Glomerular visceral epithelial cell (primary cell): ENCODE results near the gene MX2.
A peak's percentile ranks its signal among the peaks of the same experiment; 100 is the strongest.

Source experiments
- DNase-seq: peaks from one replicate; pipeline ENCODE4 v3.0.0-alpha.2; 2016; ENCODE audit errors: extremely low spot score

Gene MX2

DNA sequence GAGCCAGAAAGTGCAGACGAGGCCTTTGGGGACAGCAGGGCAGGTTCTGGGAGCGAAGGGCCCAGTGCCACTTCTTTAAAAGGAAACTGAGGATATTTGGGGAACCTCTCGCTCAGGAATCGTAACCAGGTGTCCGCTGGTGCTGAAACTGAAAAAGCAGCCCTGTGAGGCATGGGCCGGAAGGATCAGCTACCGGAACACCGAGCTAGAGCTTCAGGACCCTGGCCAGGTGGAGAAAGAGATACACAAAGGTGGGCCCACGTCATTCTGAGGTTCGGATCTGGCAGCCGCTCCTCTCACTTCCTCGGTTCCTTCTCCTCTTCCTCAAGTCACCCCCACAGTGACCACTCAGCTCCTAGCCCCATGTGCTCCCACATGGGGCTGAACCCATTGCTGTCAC lies 18.1 kb downstream of the MX2 start:
- no peak for DNase-seq

DNA sequence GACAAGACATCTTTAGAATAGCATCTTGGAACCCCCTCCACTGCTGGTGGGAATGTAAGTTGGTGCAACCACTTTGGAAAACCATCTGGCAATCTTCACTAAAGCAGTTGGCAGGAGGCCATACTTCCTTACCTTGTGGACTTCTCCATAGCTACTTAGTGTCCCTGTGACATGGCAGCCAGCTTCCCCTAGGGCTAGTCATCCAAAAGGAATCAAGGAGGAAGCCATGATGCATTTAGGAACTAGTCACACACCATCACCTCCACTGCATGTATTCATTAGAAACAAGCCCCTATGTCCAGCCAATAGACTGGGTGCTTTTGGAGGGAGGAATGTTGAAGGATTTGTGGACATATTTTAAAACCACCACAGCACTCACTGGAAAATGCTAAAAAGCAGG lies 19.9 kb downstream of the MX2 start:
- no peak for DNase-seq

DNA sequence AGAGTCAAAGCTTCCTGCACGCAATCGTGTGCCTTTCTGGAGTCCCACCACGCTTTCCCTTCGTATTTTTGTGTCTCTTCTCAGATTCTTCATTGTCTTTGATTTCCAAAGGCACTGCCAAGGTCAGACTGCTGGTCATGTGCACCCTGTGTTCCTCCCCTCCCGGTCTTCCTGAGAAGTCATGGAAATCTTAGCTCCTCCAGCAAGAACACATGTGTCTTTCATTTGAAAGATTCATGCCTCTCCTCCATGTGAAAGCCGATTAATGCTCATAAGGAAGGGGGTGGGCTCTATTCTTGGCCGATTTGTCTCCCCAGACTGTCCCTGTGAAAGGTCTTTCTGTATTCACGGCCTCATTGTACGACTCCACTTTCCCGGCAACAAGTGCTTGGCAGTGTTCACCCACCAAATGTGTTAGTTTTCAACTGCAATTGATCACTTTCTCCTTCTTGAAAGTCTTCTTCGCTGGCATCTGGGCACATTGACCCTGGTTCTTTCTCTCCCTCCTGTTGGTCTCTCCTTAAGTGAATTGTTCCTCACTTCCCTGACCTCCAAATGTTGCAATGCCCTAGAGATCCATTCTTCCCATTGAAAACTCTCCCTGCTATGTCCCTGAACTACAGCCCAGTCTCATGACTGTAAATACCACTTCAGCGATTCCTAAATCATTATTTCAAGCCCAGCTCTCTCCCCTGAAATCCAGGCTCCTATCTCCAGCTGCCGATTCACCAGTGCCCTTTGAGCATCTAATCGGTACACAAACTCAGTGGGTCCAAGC lies 25.4 kb downstream of the MX2 start:
- no peak for DNase-seq

DNA sequence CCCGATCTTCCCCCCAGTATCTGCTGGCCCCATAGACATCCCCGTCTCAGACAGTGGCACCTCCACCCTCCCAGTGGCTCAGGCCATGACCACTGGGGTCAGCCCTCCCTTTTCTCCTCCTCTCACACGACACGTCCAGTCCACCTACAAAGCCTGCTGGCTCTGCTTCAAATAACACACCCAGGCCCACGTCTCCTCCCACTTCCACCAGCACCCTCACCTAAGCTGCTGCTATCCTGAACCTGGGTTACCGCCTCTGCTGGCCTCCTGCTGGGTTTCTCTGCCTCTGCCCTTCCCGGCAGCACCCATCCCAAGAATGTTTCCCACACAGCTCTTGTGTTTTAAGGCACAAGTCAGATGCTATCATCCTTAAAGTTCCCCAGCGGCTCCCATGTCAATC lies 26.0 kb downstream of the MX2 start:
- DNase-seq, result no peak

DNA sequence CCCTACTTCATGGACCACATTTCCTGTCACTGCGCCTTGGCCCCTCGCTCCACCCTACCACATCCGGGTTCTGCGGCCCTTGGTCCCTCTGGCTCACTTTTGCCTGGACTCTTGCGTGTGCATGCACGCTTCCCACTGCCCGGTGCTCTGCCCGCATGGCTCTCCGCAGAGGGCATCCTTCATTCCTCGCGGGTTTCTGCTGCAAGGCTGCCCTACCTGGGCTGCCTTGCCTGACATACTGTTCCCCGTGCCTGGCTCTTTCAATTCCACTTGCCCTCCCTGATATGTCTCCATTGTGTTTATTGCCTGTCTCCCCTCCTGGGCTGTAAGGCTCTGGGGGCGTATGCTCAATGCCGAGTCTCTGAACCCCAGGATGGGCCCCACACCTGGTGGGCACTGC lies 26.4 kb downstream of the MX2 start:
- DNase-seq, result no peak

DNA sequence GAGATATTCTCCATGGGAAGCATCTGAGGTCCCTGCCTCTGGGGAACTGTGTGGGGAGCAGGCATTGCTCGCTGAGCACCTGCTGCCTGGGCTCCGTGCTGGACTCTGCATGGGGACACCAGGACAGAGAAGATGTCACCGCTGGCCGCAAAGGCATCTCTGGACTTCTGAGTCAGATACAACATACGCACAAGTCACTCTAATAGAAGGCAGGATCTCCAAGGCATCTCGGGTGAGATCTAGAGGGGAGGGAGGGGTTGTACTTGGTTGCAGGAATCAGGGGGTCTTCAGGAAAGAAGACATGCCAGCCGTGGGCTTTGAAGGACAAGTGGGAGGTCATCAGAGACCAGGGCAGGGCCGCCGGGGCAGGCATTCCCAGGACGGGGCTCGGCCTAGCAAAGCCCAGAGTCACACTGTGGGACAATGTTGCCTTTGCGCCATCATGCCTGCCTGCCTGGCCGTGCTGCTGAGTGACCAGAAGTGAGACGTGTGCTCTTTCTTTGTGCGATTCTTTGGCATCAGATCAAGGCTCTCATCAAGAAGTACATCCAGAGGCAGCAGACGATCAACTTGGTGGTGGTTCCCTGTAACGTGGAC lies 28.3 kb downstream of the MX2 start:
- DNase-seq, result no peak

DNA sequence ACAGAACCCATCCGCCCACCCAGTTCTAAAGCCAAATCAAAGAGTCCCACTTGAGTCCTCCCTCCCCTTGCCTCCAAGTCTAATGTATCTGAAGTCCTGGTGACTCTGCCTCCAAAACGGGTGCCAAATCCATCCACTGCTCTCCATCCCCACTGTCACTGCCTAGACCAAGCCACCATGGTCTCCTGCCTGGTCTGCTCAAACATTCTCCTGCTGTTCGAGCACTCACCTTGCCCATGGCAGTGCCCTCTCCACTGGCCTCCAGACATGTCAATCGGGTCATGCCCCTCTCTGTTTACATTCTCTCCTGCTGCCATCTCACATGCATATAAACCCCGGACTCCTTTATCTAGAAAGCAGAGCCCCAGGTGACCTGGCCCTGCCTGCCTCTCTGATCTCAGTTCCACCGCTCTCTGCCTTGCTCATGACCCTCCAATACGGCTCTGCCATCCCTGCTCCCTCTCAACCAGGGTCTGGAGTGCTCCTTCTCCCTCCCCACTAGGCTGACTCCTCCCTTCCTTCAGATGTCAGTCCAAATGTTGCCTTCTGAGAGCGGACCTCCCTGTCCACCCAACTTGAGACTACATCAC lies 32.1 kb downstream of the MX2 start:
- DNase-seq, result no peak

DNA sequence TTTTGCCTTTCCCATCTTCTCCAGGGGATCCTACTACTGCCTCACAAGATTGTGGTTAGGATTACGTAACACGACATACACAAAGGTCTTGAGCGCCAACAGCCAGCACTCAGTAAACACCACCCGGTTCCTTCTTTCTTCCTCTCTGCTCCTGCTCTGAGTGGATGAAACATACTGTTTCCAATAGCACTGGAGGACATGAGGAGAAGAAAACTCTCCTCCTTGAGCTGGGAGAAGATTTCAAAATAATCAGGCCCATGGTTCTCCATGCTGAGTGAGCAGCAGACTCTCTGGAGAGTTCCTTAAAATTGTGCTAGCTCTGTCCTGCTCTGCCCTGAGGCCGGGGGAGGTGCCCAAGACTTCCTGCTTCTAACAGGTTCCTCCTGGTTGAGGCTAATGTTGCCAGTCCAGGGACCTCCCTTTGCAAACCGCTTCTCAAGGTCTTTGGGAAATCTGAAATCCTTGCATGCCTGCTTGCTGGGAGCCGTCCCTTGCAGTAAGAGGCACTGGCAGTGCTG lies 34.8 kb downstream of the MX2 start:
- DNase-seq, result no peak

DNA sequence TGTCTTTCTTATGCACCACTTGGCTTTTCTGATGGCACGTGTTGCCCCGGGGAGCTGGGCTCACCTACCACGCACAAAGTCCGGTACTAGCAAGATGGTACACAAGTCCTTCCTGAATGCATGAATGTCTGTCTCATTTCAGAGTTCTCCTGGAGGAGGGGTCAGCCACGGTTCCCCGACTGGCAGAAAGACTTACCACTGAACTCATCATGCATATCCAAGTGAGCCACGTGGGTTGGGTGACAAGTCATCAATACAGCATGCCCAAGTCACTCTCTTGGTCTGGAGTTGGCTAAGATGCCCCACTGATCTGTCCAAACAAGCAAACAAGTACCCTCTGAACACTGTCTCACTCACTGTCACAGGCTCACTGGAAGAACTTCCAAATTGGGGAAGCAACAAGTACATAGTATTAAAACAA lies 35.7 kb downstream of the MX2 start:
- peak; percentile 4 for DNase-seq

DNA sequence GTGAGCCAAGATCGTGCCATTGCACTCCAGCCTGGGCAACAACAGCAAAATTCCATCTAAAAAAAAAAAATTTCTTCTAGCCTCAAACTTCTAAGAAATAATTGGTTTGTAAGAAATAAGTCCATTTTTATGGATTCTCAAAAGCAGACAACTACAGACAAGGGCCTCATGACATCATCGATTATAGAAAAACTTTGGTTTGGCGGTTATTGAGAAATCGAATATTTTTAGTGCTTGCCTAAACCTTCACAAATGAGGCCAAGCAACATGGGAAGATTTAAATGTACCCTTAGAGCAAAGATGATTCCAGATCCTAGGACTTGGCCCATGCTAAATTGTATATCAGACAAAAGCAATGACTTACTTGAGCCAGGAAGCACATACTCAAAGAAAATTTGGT lies 36.4 kb downstream of the MX2 start:
- DNase-seq, result no peak

DNA sequence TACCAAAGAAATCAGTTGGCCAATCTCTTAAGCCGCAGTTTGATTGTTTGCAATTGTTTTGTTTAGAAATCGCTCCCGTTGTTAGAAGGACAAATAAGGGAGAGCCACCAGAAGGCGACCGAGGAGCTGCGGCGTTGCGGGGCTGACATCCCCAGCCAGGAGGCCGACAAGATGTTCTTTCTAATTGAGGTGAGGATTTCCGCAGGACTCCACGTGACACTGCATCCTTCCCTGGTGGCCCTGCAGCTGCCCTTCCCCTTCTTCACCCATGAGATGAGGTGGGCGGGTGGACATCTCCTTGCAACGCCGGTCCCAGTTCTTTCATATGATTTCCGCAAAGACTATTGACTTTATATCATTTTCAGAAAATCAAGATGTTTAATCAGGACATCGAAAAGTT lies 37.0 kb downstream of the MX2 start:
- no peak for DNase-seq

DNA sequence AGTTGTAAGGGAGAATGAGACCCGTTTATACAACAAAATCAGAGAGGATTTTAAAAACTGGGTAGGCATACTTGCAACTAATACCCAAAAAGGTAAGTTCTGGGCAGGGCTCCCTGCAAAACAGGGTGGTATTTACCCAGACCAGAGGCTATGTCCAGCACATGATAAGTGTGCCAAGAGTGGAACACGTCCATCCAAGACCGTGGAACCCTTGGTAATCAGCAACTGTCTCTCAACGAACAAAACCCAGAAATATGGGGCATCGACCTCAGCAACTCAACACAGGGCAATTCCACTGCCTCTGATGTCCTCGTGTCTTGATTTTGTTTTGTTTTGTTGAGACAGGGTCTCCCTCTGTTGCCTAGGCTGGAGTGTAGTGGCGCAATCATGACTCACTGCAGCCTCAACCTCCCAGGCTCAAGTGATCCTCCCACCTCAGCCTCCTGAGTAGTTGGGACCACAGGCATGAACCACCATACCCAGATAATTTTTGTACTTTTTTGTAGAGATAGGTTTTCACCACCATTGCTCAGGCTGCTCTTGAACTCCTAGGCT lies 37.5 kb downstream of the MX2 start:
- DNase-seq, result no peak

DNA sequence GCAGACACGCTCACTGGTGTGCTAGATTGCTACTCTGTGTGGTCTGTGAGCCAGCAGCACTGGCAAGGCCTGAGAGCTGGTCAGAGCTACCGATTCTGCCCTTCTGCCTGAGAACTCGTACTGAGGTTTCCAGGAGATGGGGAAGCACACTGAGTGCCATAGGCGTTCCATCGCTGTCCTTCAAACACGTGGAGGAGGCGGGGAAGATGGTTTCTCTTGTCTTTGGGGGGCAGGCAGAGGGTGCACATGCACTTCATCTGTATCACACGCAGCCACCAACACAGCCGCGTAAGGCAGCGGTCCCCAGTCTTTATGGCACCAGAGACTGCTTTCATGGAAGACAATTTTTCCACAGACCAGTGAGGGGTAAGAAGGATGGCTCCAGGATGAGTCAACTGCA lies 40.4 kb downstream of the MX2 start:
- DNase-seq, result no peak

DNA sequence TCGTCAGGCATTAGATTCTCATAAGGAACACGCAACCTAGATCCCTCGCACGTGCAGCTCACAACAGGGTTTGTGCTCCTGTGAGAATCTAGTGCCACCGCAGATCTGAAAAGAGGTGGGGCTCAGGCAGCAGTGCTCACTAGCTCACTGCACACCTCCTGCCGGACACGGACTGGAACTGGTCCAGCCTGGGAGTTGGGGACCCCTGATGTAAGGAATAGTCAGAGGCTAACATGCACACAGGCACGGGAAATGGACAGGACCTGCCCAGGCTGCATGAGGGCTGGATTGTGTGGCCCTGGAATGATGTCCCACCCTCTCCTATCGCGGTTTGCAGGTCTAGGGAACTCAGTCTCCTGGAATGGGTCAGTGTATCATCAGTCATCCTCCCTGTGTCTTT lies 41.0 kb downstream of the MX2 start:
- no peak for DNase-seq

DNA sequence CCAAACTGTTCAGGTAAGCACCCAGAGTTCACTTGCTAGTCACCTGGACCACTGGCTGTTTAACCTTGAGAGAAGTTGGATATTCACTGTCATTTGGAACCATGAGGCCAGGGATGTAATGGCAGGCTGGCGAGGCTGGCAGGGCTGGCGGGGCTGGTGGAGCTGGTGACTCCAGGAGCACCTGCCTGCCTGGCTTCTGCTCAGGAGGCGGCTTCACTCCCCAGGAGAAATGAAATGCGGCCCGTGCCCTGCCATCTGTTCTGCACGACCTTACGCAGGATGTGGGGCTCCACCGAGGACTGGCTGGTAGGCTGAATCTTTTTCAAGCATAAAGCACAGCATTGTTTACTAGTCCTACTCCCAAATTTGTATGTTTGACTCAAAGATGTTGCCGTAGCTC lies 41.5 kb downstream of the MX2 start:
- DNase-seq, result no peak

DNA sequence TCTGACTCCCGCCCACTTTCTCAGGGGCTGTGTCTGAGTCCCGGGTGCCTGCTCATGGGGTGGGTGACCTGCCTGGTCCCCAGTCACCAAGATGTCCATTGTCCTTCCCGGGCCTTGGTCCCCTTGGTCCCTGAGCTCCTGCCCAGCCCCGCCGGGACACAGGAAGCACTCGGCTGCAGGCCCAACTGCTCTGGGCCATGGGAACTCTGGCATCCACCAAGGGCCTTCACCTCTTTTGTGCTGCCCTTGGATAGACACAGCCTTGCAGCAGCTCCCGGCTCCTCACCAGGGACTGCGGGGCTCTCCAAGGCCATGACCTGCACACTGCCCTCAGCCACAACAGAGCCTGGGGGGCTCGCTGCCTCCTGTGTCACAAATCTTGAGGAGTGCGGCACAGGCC lies 42.1 kb downstream of the MX2 start:
- no peak for DNase-seq

DNA sequence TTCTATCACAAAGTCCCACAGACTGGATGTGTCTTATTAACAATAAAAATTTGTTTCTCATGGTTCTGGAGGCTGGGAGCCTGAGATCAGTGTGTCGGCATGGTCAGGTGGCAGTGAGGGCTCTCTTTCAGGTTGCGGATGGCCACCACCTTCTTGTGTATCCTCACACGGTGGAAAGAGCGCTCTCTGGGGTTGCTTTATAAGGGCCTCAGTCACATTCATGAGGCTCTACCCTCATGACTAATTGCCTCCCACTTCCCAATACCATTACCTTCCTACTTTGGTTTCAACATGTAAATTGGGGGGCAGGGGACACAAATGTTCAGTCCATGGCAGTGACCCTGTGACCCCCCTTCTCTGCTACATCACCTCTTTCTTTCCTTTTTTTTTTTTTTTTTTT lies 43.5 kb downstream of the MX2 start:
- no peak for DNase-seq

DNA sequence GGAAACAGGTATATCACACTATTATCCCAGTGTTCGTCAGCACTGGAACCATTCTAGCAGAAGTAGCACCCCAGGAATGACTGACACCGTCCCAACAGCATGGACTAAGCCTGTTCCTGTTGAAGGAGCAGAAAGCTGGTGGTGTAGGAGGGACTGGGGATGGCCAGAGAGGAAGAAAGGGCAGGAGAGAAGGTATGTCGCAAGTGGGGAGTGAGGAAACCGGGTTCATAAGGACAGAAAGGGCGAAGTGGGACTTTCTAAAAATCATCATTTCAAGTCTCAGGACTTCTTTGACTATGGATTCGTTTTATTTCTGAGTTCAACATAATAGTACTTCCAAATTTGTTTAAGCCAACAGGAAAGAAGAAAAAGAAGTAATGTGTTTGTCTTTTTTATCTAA lies 44.5 kb downstream of the MX2 start:
- DNase-seq, result no peak

DNA sequence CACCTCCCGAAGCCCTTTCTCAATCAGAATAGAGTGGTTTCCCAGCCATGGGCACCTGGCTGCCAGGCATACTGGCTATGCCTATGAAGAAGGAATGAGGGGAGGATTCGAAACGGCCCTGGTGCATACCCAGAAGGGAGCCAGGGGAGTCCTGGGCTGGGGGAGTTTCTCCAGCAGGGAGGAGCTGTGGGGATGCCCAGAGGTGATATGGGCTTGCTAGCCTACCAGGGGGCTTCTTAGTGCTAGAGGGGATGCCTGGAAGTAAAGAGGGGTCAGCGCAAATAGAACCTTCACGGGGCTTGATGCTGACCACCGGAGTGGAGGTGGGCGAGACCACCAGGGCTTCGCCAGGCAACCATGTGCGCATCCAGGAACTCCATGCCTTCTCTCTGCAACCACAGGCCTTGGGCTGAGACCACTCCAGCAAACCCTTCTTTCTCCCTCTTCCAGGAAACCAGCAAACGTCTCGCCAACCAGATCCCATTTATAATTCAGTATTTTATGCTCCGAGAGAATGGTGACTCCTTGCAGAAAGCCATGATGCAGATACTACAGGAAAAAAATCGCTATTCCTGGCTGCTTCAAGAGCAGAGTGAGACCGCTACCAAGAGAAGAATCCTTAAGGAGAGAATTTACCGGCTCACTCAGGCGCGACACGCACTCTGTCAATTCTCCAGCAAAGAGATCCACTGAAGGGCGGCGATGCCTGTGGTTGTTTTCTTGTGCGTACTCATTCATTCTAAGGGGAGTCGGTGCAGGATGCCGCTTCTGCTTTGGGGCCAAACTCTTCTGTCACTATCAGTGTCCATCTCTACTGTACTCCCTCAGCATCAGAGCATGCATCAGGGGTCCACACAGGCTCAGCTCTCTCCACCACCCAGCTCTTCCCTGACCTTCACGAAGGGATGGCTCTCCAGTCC lies 46.0 kb downstream of the MX2 start:
- no peak for DNase-seq

DNA sequence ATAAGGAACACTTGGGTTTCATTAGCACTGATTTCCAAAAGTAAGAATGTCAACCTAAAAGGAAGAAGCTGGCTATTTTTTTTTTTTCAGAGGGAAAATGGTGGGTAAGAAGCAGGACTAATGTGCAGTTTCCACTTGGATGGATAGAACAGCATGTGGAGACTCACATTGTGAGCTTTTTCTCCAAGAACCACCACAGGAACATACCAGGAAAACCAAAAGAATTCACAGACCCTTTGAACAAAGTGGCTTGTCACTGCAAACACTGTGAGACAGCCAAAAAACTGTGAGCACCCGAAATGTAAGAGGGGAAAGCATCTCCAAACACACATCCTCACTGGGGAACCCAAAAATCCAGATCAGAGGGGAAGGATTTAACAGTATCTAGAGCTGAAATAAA lies 48.5 kb downstream of the MX2 start:
- DNase-seq, result no peak

DNA sequence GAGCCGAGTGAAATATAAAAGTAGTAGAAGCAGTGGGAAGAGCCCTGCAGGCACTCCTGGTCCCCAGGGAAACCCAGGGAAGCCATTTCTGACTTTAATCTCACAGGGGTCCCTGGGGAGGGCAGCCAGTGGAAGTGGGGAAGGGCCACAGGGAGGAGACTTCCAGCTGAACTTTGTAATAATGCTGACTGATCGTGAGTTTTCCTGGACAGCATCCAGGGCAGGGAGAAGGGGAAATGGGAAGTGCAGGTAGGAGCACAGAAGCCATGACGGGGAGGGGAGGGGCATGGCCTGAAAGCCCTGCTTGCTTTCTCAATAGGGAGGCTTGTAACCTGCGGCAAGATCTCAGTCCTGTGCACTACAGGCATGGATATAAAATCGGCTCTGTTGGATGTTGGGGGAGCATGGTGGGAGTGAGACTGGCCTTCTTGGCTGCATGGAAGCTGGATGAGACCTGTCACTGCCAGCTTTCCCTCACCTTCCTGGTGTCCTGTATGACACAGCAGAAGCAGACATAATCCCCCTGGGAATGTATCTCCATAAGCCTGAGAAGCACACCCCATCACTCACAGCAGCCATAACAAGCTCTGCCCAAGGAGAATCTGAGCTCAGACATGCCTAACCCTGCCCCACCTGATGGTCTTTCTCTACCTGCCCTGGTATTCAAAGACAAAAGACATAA lies 49.1 kb downstream of the MX2 start:
- DNase-seq, result no peak
